ENCODE data around the gene IWS1.

- TF ChIP-seq, protein P1, sequence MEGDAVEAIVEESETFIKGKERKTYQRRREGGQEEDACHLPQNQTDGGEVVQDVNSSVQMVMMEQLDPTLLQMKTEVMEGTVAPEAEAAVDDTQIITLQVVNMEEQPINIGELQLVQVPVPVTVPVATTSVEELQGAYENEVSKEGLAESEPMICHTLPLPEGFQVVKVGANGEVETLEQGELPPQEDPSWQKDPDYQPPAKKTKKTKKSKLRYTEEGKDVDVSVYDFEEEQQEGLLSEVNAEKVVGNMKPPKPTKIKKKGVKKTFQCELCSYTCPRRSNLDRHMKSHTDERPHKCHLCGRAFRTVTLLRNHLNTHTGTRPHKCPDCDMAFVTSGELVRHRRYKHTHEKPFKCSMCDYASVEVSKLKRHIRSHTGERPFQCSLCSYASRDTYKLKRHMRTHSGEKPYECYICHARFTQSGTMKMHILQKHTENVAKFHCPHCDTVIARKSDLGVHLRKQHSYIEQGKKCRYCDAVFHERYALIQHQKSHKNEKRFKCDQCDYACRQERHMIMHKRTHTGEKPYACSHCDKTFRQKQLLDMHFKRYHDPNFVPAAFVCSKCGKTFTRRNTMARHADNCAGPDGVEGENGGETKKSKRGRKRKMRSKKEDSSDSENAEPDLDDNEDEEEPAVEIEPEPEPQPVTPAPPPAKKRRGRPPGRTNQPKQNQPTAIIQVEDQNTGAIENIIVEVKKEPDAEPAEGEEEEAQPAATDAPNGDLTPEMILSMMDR (IDR thresholded peaks at IDR 0.05): no peak
- no peak for TF ChIP-seq POLR2A (IDR thresholded peaks at IDR 0.05)
These were observed 76.4 kb downstream of the IWS1 start for GRCh38 chr2:127449898-127450297.
